Measurements from ENCODE around the gene GRIK3.

GRCh38 chr1:36835696-36836095 lies 198.6 kb downstream of the GRIK3 start:
- TF ChIP-seq CTCF (conservative IDR thresholded peaks at IDR 0.05 in 1 of 2, IDR thresholded peaks at IDR 0.05 in 1 of 2; ENCODE audit: extremely low read depth in 1 of 2, insufficient read depth in 1 of 2, low read depth in 1 of 2, low read length in 2 of 2) (no peak), EZH2 (IDR thresholded peaks at IDR 0.05; ENCODE audit: borderline replicate concordance, low read length) (no peak)
